C4-2B (cell line): Measurements from ENCODE around the gene KLF1.
A peak's percentile ranks its signal among the peaks of the same experiment; 100 is the strongest.

Experiments
- H3K27ac ChIP-seq: fragments of 450-650 bp; 2 replicates; pipeline ENCODE4 v1.5.1; 2017
- CTCF ChIP-seq: fragments of 450-650 bp; conservative IDR thresholded peaks from 2 replicates; pipeline ENCODE4 v1.5.1; 2017; ENCODE audit warnings: mild to moderate bottlenecking
- ZFX ChIP-seq: fragments of 450-650 bp; IDR thresholded peaks from 2 replicates; pipeline ENCODE4 v1.6.1; 2017

Gene KLF1

GRCh38 chr19:12886969-12887747, at the start of gene KLF1:
TSS of gene KLF1 (minus strand) at chr19:12887201. CDS start at chr19:12887140, 61 bp downstream.
- TF ChIP-seq CTCF (no peak), ZFX (no peak)
- H3K27ac ChIP-seq = peak within 1 kb of the TSS; percentile 64

- no peak overlapping the region; the same call in 1 of the 2 replicates for H3K27ac ChIP-seq
- TF ChIP-seq ZFX (no peak), CTCF (no peak)
These were observed 49.6 kb upstream of the KLF1 start for GRCh38 chr19:12936582-12936981.

GRCh38 chr19:12935071-12935470, 48.1 kb upstream of the KLF1 start:
- no peak overlapping the region for H3K27ac ChIP-seq
- TF ChIP-seq ZFX (no peak), CTCF (no peak)

- TF ChIP-seq CTCF = no peak
- TF ChIP-seq ZFX = peak; percentile 74; the same call in 1 of the 2 replicates
- peak within 1 kb of the TSS; percentile 97 for H3K27ac ChIP-seq
These were observed 46.5 kb upstream of the KLF1 start, which contains the start of gene FARSA for GRCh38 chr19:12933287-12934072. TSS of gene FARSA (minus strand) at chr19:12933711. CDS start at chr19:12933696, 15 bp downstream.

GRCh38 chr19:12932392-12933286, 45.6 kb upstream of the KLF1 start:
- TF ChIP-seq ZFX = no peak
- TF ChIP-seq CTCF = no peak
- peak overlapping the region; percentile 97 for H3K27ac ChIP-seq

- H3K27ac ChIP-seq = no peak overlapping the region
These were observed 43.1 kb upstream of the KLF1 start for GRCh38 chr19:12930002-12930645.

More at GRCh38 chr19:12930002-12930645, 43.1 kb upstream of the KLF1 start:
- TF ChIP-seq CTCF (no peak), ZFX (no peak)
